H1 (cell line): ENCODE results near the gene NADSYN1. TPM values are rescaled to one million over a fixed set of nuclear protein-coding genes. Genes with fewer than 3 reads are reported as not detected.

ENCODE experiments used
- CTCF ChIA-PET: fragments of 300-600 bp; sonication (Branson Sonifier 250); formaldehyde crosslinking; loops from one replicate; lab custom pipeline; 2021; ENCODE audit not compliant: partially characterized antibody; lab: Charles Lee
- POLR2A ChIA-PET: fragments of 300-600 bp; sonication (Branson Sonifier 250); formaldehyde crosslinking; loops from one replicate; lab custom pipeline; 2021; ENCODE audit warnings: inconsistent platforms; ENCODE audit not compliant: partially characterized antibody; lab: Charles Lee
- DNase-seq, 2 experiments: peaks; one replicate each; pipeline versions ENCODE4 v3.0.0 to v3.0.0-alpha.2; 2010 to 2022; ENCODE audit warnings: low spot score in 2 of 2, low read depth in 1 of 2, mixed read lengths in 1 of 2
- FAIRE-seq: peaks from 2 replicates; lab custom pipeline; 2011; peaks lifted over from hg19 to GRCh38; lab: Jason Lieb, UNC
- H2AFZ ChIP-seq: 2 replicates; pipeline ENCODE4 v1.8.1; 2012; ENCODE audit warnings: low read length, inconsistent platforms
- H2AK5ac ChIP-seq: 2 replicates; pipeline ENCODE4 v1.6.1; 2013; ENCODE audit warnings: low read depth, low read length
- H2BK120ac ChIP-seq: replicated peaks from 2 replicates; pipeline ENCODE3; 2013; ENCODE audit warnings: low read depth, low read length, inconsistent platforms
- H2BK12ac ChIP-seq: 2 replicates; pipeline ENCODE4 v1.6.1; 2013; ENCODE audit warnings: low read depth, low read length
- H2BK15ac ChIP-seq: 2 replicates; pipeline ENCODE4 v1.6.1; 2013; ENCODE audit warnings: low read length
- H2BK20ac ChIP-seq: 2 replicates; pipeline ENCODE4 v1.6.1; 2013; ENCODE audit warnings: low read length
- H2BK5ac ChIP-seq: 2 replicates; pipeline ENCODE4 v1.6.1; 2013; ENCODE audit warnings: low read depth, low read length
- H3K14ac ChIP-seq: 2 replicates; pipeline ENCODE4 v1.6.1; 2013; ENCODE audit warnings: inconsistent platforms; ENCODE audit not compliant: insufficient read length
- H3K18ac ChIP-seq: 2 replicates; pipeline ENCODE4 v1.6.1; 2013; ENCODE audit warnings: low read length; ENCODE audit errors: extremely low read depth
- H3K23ac ChIP-seq: 2 replicates; pipeline ENCODE4 v1.6.1; 2013; ENCODE audit warnings: inconsistent platforms; ENCODE audit not compliant: insufficient read length
- H3K23me2 ChIP-seq: 2 replicates; pipeline ENCODE4 v1.6.1; 2013; ENCODE audit warnings: low read depth, low read length
- H3K27ac ChIP-seq: 2 replicates; pipeline ENCODE4 v1.6.1; 2011; ENCODE audit warnings: low read depth, low read length, inconsistent platforms
- H3K27me3 ChIP-seq, 4 experiments: replicated peaks in 1 of 4; 1 replicate in 1 of 4; 2 replicates in 3 of 4; pipeline versions ENCODE4 v1.6.1 to v1.8.1; 2011 to 2013; ENCODE audit warnings: low read length in 3 of 4, mild to moderate bottlenecking in 3 of 4, inconsistent platforms in 2 of 4, mixed read lengths in 2 of 4, moderate library complexity in 1 of 4; ENCODE audit not compliant: control insufficient read depth in 3 of 4, insufficient read depth in 3 of 4; ENCODE audit errors: extremely low read depth in 1 of 4
- H3K36me3 ChIP-seq, 4 experiments: 2 replicates each; pipeline versions ENCODE4 v1.6.1 to v1.8.1; 2011 to 2013; ENCODE audit warnings: mild to moderate bottlenecking in 4 of 4, low read length in 3 of 4, moderate library complexity in 2 of 4, control low read depth in 1 of 4, inconsistent platforms in 1 of 4; ENCODE audit not compliant: insufficient read depth in 4 of 4, control insufficient read depth in 2 of 4
- H3K4ac ChIP-seq: replicated peaks from 2 replicates; pipeline ENCODE3; 2013; ENCODE audit warnings: low read length, low read depth, mixed read lengths, inconsistent platforms; ENCODE audit not compliant: insufficient read length
- H3K4me1 ChIP-seq, 4 experiments: replicated peaks in 1 of 4; 1 replicate in 1 of 4; 2 replicates in 3 of 4; pipeline versions ENCODE4 v1.6.1 to v1.8.1; 2011 to 2013; ENCODE audit warnings: low read length in 3 of 4, inconsistent platforms in 2 of 4, mixed read lengths in 1 of 4; ENCODE audit not compliant: insufficient read depth in 4 of 4, control insufficient read depth in 3 of 4
- H3K4me2 ChIP-seq, 2 experiments: 2 replicates each; pipeline versions ENCODE4 v1.6.1 to v1.8.1; 2011 to 2013; ENCODE audit warnings: low read depth in 2 of 2, low read length in 2 of 2, control low read depth in 1 of 2, inconsistent platforms in 1 of 2, mild to moderate bottlenecking in 1 of 2; ENCODE audit not compliant: insufficient read depth in 1 of 2
- H3K4me3 ChIP-seq, 4 experiments: fragments of 200-600, 300-600 bp in 1 of 4; sonication (generic), shearing (Covaris generic), sonication (Bioruptor Twin) in 1 of 4; 2 replicates each; pipeline versions ENCODE4 v1.5.1 to v1.8.1; 2011 to 2016; ENCODE audit warnings: low read length in 4 of 4, low read depth in 3 of 4, control low read depth in 2 of 4, inconsistent platforms in 2 of 4, mild to moderate bottlenecking in 2 of 4, mixed read lengths in 1 of 4, moderate library complexity in 1 of 4; ENCODE audit not compliant: insufficient read depth in 2 of 4; ENCODE audit errors: extremely low read depth in 1 of 4
- H3K56ac ChIP-seq: replicated peaks from 2 replicates; pipeline ENCODE3; 2013; ENCODE audit warnings: low read depth, mild to moderate bottlenecking, mixed read lengths, low read length, inconsistent platforms; ENCODE audit not compliant: insufficient read length
- H3K79me1 ChIP-seq: 2 replicates; pipeline ENCODE4 v1.6.1; 2013; ENCODE audit warnings: low read depth, low read length, control low read depth
- H3K79me2 ChIP-seq, 2 experiments: 2 replicates each; pipeline versions ENCODE4 v1.6.1 to v1.8.1; 2012 to 2013; ENCODE audit warnings: low read length in 2 of 2, mild to moderate bottlenecking in 2 of 2, inconsistent platforms in 1 of 2; ENCODE audit not compliant: insufficient read depth in 2 of 2, control insufficient read depth in 1 of 2
- H3K9ac ChIP-seq, 4 experiments: replicated peaks in 1 of 4; 1 replicate in 1 of 4; 2 replicates in 3 of 4; pipeline versions ENCODE4 v1.6.1 to v1.8.1; 2011 to 2013; ENCODE audit warnings: low read depth in 3 of 4, low read length in 3 of 4, control low read depth in 2 of 4, mild to moderate bottlenecking in 2 of 4, moderate library complexity in 2 of 4, inconsistent platforms in 1 of 4; ENCODE audit errors: extremely low read depth in 1 of 4
- H3K9me3 ChIP-seq, 2 experiments: 2 replicates each; pipeline versions ENCODE4 v1.6.1 to v1.8.1; 2012 to 2013; ENCODE audit warnings: mild to moderate bottlenecking in 2 of 2, moderate library complexity in 2 of 2, control low read depth in 1 of 2, inconsistent platforms in 1 of 2, low read depth in 1 of 2, low read length in 1 of 2, mixed read lengths in 1 of 2; ENCODE audit not compliant: insufficient read depth in 2 of 2
- H4K20me1 ChIP-seq, 2 experiments: replicated peaks in 1 of 2; 2 replicates each; pipeline versions ENCODE3 to v1.8.1; 2011 to 2013; ENCODE audit warnings: inconsistent platforms in 2 of 2, low read length in 2 of 2, mild to moderate bottlenecking in 1 of 2; ENCODE audit not compliant: insufficient read depth in 2 of 2, control insufficient read depth in 1 of 2
- H4K5ac ChIP-seq: 2 replicates; pipeline ENCODE4 v1.6.1; 2013; ENCODE audit warnings: low read length, low read depth, mixed read lengths, inconsistent platforms; ENCODE audit not compliant: insufficient read length
- H4K8ac ChIP-seq: 2 replicates; pipeline ENCODE4 v1.8.0; 2013; ENCODE audit warnings: mild to moderate bottlenecking, moderate library complexity, low read length, inconsistent platforms; ENCODE audit not compliant: insufficient read depth; ENCODE audit errors: extremely low read depth
- H4K91ac ChIP-seq: replicated peaks from 2 replicates; pipeline ENCODE3; 2013; ENCODE audit warnings: low read length, mixed read lengths, inconsistent platforms; ENCODE audit not compliant: insufficient read length
- EGR1 ChIP-seq: IDR thresholded peaks from 2 replicates; pipeline ENCODE4 v1.6.1; 2011; ENCODE audit warnings: low read depth, low read length, borderline replicate concordance
- EP300 ChIP-seq, 2 experiments: IDR thresholded peaks; 1 replicate in 1 of 2; 2 replicates in 1 of 2; pipeline ENCODE4 v1.6.1; 2011 to 2012; ENCODE audit warnings: low read depth in 2 of 2, low read length in 2 of 2, mild to moderate bottlenecking in 2 of 2, borderline replicate concordance in 1 of 2, inconsistent platforms in 1 of 2, moderate library complexity in 1 of 2
- EZH2 ChIP-seq: fragments of 200-600 bp; sonication (generic); IDR thresholded peaks from 2 replicates; pipeline ENCODE4 v1.7.1; 2012; ENCODE audit warnings: low read depth, mild to moderate bottlenecking, moderate library complexity, low read length, inconsistent platforms; ENCODE audit not compliant: severe bottlenecking
- FOSL1 ChIP-seq: IDR thresholded peaks from 2 replicates; pipeline ENCODE4 v1.6.1; 2011; ENCODE audit warnings: mild to moderate bottlenecking, low read depth, low read length, moderate library complexity; ENCODE audit not compliant: insufficient read depth
- GABPA ChIP-seq: IDR thresholded peaks from 2 replicates; pipeline ENCODE4 v1.6.1; 2011; ENCODE audit warnings: mild to moderate bottlenecking, low read length, moderate library complexity, borderline replicate concordance; ENCODE audit not compliant: insufficient read depth
- JUND ChIP-seq: IDR thresholded peaks from 2 replicates; pipeline ENCODE4 v1.6.1; 2011; ENCODE audit warnings: mild to moderate bottlenecking, improper control_type of control experiment, low read length
- MAFK ChIP-seq: IDR thresholded peaks from 2 replicates; pipeline ENCODE4 v1.6.1; 2012; ENCODE audit warnings: low read depth, mild to moderate bottlenecking, improper control_type of control experiment, low read length
- POLR2A ChIP-seq, 2 experiments: IDR thresholded peaks; 1 replicate in 1 of 2; 2 replicates in 1 of 2; pipeline ENCODE4 v1.6.1; 2011; ENCODE audit warnings: low read depth in 2 of 2, low read length in 2 of 2, mild to moderate bottlenecking in 2 of 2; ENCODE audit errors: control extremely low read depth in 1 of 2
- POLR2AphosphoS5 ChIP-seq: IDR thresholded peaks from 2 replicates; pipeline ENCODE4 v1.6.1; 2011; ENCODE audit warnings: low read depth, low read length
- RNF2 ChIP-seq: fragments of 200-900, 300-1000 bp; sonication (generic); IDR thresholded peaks from 2 replicates; pipeline ENCODE4 v1.7.1; 2016; ENCODE audit warnings: borderline replicate concordance, low read depth, mild to moderate bottlenecking, antibody characterized with exemption, low read length; ENCODE audit not compliant: poor library complexity, severe bottlenecking; ENCODE audit errors: missing control alignments
- SIRT6 ChIP-seq: IDR thresholded peaks from one replicate; pipeline ENCODE4 v1.7.1; 2012; ENCODE audit warnings: low read length, inconsistent platforms
- YY1 ChIP-seq: IDR thresholded peaks from 2 replicates; pipeline ENCODE4 v1.6.1; 2011; ENCODE audit warnings: low read depth, mild to moderate bottlenecking, low read length
- ZNF274 ChIP-seq: IDR thresholded peaks from 2 replicates; pipeline ENCODE4 v1.7.0; 2012; ENCODE audit warnings: low read length, borderline replicate concordance; ENCODE audit errors: extremely low read depth
- WGBS, 2 experiments: shearing (Covaris generic) in 1 of 2; methylation state at CpG; one replicate each; pipeline versions ENCODE4 v1.1.6 to v1.1.7; 2013 to 2015; ENCODE audit warnings: low lambda C conversion rate in 2 of 2, mixed read lengths in 2 of 2, inconsistent platforms in 1 of 2, low coverage in 1 of 2, missing lambda C conversion rate in 1 of 2; ENCODE audit not compliant: insufficient replicate concordance in 2 of 2, insufficient coverage in 1 of 2, insufficient read length in 1 of 2; ENCODE audit errors: extremely low coverage in 1 of 2, missing lambda C conversion rate in 1 of 2; 5-methylcytosine and 5-hydroxymethylcytosine counted together
- polyA plus RNA-seq, 7 experiments: library from polyadenylated mRNA; depleted of rRNA in 3 of 7; stranded (reverse) in 5 of 7; unstranded in 2 of 7; fragments of >200 nt in 5 of 7; fragments of 200-250 nt in 2 of 7; gene quantifications; 1 replicate in 5 of 7; 2 replicates in 1 of 7; 4 replicates in 1 of 7; pipeline versions ENCODE4 v1.2.1 to v1.2.3, GENCODE V29; 2011 to 2013; ENCODE audit warnings: missing spikeins in 2 of 7, mixed read lengths in 2 of 7
- total RNA-seq: library from RNA; stranded (reverse); fragmentation: NEBNext Ultra II Directional; extraction: Animal tissue kit (Norgen Biotek cat#: 25700); gene quantifications from 2 replicates; pipeline ENCODE4 v1.2.1, GENCODE V29; 2021

NADSYN1 gene
- total and polyA plus RNA-seq, 2 of the 8 experiments (the other 6 are each of a cell fraction or from before 2014, with no cell fraction given): 38.3 to 38.6 TPM

- H2AFZ ChIP-seq: no peak overlapping the region
- no peak overlapping the region for H3K56ac ChIP-seq
- ChIA-PET CTCF (interaction anchor here (0.9 to 2.2 kb wide), 6 partner anchors 9 to 613 kb away, joined by 3 to 7 read pairs (median 4); no protein-coding TSS in a partner anchor), POLR2A (interaction anchor here (1.1 kb wide), 2 partner anchors 8 to 59 kb away, joined by 3 read pairs; no protein-coding TSS in a partner anchor)
- no peak overlapping the region for H2BK12ac ChIP-seq
- no peak overlapping the region for H2AK5ac ChIP-seq
- H3K23me2 ChIP-seq: no peaks in the 10 kb centered on the region; the same call in 1 of the 2 replicates
- H3K4me2 ChIP-seq: no peak overlapping the region
- no peak overlapping the region for H2BK15ac ChIP-seq
- H4K5ac ChIP-seq: no peak overlapping the region
- no peak for FAIRE-seq
- H3K79me1 ChIP-seq: no peaks in the 10 kb centered on the region
- no peak overlapping the region for H2BK120ac ChIP-seq
- H3K36me3 ChIP-seq: no peaks in the 10 kb centered on the region; a peak in 1 of 8 replicates
- H3K4me1 ChIP-seq: peaks cover 0 to under 1% (median 0%) of the 10 kb centered on the region in 4 experiments; a peak in 1 of 7 replicates
- H2BK5ac ChIP-seq: no peak overlapping the region
- H3K14ac ChIP-seq: no peak overlapping the region
- H3K27ac ChIP-seq: no peak overlapping the region
- no peaks in the 10 kb centered on the region for H3K9me3 ChIP-seq
- no peak overlapping the region for H3K4ac ChIP-seq
- H3K23ac ChIP-seq: no peak overlapping the region
- no peak overlapping the region for H2BK20ac ChIP-seq
- H4K20me1 ChIP-seq: peaks cover 1 to 9% of the 10 kb centered on the region in 2 experiments
- no peak overlapping the region for H3K9ac ChIP-seq
- H4K8ac ChIP-seq: no peak overlapping the region
- H3K79me2 ChIP-seq: no peaks in the 10 kb centered on the region
- H4K91ac ChIP-seq: no peak overlapping the region
- no peak for DNase-seq
- WGBS, 2 experiments: 93% methylated on average over 7 of the region's 7 CpGs; no CpG with 5 or more reads in 1 of the 2 experiments
- no peak overlapping the region for H3K18ac ChIP-seq
- H3K27me3 ChIP-seq: no peaks in the 10 kb centered on the region
- no peak overlapping the region for H3K4me3 ChIP-seq
- no peak for TF ChIP-seq RNF2
- TF ChIP-seq GABPA: no peak
- TF ChIP-seq MAFK: no peak
- TF ChIP-seq ZNF274: no peak
- TF ChIP-seq EGR1: no peak
- no peak for TF ChIP-seq EP300 (IDR thresholded peaks at IDR 0.05; ENCODE audit: borderline replicate concordance in 1 of 2, low read depth in 2 of 2, low read length in 2 of 2)
- TF ChIP-seq YY1: no peak
- TF ChIP-seq JUND: no peak
- TF ChIP-seq POLR2AphosphoS5: no peak
- TF ChIP-seq SIRT6: no peak
- TF ChIP-seq POLR2A (IDR thresholded peaks at IDR 0.05; ENCODE audit: control extremely low read depth in 1 of 2, low read depth in 2 of 2, low read length in 2 of 2): no peak
- TF ChIP-seq FOSL1: no peak
- TF ChIP-seq EZH2: no peak
Measured at GRCh38 chr11:71428861-71429435, 24.1 kb upstream of the NADSYN1 start.
